Fibroblast of mammary gland (primary cell): ENCODE data around the gene HS3ST6.

Experiments
- DNase-seq: peaks from one replicate; pipeline ENCODE4 v3.0.0-alpha.2; 2010; ENCODE audit warnings: low read depth
- H3K4me3 ChIP-seq: 2 replicates; pipeline ENCODE4 v1.5.1; 2011; ENCODE audit warnings: low read depth, mild to moderate bottlenecking, low read length, moderate library complexity; ENCODE audit not compliant: control insufficient read depth
- CTCF ChIP-seq: conservative IDR thresholded peaks from 2 replicates; pipeline ENCODE4 v1.5.1; 2011; ENCODE audit warnings: low read depth, low read length, inconsistent platforms; ENCODE audit not compliant: control insufficient read depth, insufficient read depth

Gene HS3ST6

GRCh38 chr16:1865902-1866690 lies 52.1 kb downstream of the HS3ST6 start:
- TF ChIP-seq CTCF: no peak
- DNase-seq: no peak
- no peak overlapping the region for H3K4me3 ChIP-seq

- H3K4me3 ChIP-seq: no peak overlapping the region
- TF ChIP-seq CTCF: peak; percentile 51
- peak; percentile 55 for DNase-seq
Observed at GRCh38 chr16:1863681-1864460, 54.3 kb downstream of the HS3ST6 start.

GRCh38 chr16:1862394-1862793 lies 55.8 kb downstream of the HS3ST6 start:
- H3K4me3 ChIP-seq: no peak overlapping the region
- DNase-seq: no peak
- TF ChIP-seq CTCF: no peak

GRCh38 chr16:1861730-1862129 lies 56.5 kb downstream of the HS3ST6 start:
- no peak for DNase-seq
- no peak overlapping the region for H3K4me3 ChIP-seq
- TF ChIP-seq CTCF: no peak
